Iris pigment epithelial cell (primary cell): ENCODE data around the gene HIPK2.

Experiments used
- DNase-seq: peaks from one replicate; pipeline ENCODE4 v3.0.0-alpha.2; 2011; ENCODE audit warnings: low read depth

The HIPK2 gene

GRCh38 chr7:139715194-139715815 is 62.5 kb downstream of the HIPK2 start:
- no peak for DNase-seq

DNA sequence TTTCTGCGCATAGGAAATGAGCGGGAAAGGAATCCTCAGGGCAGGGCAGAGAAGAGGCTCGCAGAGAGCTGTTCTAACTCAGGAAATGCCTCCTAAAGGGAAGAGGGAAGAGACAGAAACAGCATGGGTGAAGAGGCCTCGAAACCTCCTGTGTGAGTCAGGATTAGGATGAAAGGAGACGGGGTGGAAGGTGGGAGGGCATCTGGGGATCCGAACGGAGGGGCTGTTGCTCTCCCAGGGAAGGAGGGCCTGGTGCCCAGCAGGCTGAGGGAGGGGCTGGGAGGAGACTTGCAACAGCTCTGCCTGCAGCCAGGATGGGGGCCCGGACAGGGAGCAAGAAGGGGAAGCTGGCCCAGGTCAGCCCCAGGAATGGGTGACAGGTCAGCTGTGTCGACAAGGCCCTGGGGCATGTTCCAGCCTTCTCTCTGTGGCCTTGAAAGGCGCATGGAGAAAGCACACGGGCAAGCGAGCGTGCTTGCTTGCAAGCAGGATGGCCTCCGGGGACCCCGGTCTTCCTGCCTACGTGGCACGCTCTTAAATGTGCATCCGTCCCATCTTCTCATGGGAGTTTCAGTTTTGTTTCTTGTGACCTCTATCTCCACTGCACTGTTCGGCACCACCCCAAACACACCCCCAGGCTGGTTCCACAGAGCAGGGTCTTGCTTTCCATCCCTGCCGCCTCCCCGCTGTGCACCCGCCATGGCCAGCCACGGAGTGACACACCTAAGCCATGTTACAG is 63.5 kb downstream of the HIPK2 start:
- DNase-seq: no peak

DNA sequence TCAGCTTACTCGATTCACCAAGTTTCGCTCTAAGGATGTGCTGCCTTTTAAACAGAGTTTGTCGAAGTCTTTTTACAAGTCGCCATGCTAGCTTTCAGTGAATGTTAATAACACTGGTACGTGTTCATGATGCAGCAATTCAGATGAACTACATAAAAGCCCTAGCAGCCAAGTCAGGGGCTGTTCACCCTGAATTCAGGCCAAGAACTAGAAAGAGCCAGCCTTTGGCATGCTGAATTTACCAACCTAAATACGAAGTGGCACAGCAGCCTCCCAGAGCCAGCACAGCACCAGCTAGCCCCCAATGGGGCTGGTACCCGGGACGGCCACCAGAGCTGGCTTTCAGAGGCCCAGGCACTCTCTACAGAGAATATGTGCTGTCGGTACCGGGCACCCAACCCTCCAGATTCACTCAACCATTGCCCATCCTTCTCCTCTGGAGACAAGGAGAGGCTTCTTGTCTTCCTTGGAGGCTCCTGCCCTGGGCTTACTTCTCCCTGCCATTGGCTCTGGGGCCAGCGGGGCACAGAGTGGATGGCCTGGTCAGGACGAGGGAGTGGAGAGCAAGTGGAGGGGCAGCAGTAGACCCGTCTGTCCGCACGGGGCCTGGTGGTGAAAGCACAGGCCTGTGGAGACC is 64.2 kb downstream of the HIPK2 start:
- no peak for DNase-seq

- DNase-seq: no peak
These were observed 64.7 kb downstream of the HIPK2 start for GRCh38 chr7:139713061-139713460.

DNA sequence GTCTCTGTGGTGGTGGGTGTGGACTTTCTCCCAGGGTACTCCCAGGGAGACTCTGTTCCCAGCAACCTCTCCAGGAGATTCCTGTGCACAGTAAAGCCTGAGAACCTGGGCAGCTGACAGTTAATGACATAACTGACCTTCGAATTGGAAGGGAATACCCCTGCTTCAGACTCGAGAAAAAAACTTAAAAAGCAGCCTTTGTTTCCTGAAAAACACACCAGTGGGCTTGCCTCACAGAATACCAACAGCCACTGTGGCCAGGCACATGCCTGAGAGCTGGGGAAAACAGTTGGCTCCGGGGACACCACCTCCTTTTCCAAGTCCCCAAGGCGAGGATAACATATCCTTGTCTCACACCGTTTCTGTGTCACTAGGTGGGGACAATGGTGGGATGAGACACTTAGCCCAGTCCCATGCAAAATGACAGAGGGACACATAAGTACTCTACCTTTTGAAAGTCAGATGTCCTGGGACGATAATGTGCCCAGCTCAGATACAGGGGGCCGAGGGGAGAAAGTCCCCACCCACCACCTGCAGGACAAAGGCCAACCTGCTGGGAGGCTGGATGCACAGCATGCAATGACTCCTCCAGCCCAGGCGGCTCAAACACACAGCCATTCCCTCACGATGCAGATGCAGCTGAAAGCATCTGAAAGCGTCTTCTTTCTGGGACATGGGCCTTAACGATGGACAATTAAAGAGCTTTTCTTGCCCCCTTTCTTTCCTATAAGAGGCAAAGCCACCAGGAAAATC is 65.6 kb downstream of the HIPK2 start:
- no peak for DNase-seq

GRCh38 chr7:139710036-139710435 is 67.8 kb downstream of the HIPK2 start:
- DNase-seq: no peak

DNA sequence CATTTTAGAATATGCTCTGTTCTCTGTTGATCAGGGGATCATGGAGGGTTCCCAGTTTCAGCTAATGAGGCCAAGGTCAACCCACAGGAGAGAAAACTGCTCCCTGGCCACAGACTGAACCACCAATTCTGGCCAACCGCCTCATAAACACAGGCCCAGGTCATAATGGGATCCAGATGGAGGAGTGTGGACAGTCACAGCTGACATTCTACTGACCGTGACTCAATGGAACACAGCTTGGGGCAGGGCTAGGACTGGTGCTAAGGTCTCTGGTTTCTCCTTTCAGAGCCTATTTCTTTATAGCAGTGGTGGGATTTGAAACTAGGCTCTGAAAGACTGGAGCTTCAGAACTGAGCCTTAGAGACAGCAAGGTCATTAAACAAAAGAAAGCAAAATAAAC is 68.3 kb downstream of the HIPK2 start:
- DNase-seq: peak; percentile 81

DNA sequence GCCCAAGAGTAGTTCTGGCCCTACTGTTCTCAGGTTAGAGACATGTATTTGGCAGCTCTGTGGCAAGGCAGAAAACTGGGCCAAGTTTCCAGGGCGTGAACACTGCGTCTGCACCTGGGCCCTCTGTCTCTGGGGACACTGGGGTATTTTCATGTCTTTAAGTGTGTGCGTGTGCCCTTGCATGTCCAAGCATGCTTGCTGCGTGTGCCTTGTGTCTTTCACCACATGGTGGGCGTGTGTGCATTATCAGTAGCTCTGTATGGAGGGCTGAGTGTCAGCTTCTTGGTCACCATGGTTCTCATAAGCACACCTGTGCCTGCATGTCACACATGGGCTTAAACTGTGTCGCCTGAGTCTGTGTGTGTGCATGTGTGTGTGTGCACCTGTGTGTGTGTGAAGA is 69.3 kb downstream of the HIPK2 start:
- DNase-seq: no peak

- DNase-seq: no peak
These were observed 71.0 kb downstream of the HIPK2 start for GRCh38 chr7:139706837-139707236.

DNA sequence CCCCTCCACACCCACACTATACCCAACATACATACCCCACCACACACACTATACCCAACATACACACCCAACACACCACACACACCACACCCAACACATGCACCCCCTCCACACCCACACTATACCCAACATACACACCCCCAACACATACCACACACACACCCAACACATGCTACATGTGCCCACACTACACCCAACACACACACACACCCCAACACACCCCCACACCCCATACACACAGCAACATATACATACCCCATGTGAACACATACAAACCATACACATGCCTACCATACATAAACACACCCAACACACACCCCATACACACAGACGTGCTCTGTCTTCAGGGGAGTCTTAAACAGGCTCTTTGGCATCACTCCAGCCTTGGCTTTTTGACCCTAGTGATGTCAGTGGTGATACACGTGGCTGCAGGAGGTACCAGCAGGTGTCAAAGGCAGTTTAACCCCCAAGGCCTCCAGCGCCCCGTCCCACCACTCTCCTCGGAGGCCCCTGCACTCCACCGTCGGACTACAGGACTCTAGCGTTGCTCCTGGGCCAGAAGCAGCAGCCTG is 73.4 kb downstream of the HIPK2 start:
- no peak for DNase-seq

DNA sequence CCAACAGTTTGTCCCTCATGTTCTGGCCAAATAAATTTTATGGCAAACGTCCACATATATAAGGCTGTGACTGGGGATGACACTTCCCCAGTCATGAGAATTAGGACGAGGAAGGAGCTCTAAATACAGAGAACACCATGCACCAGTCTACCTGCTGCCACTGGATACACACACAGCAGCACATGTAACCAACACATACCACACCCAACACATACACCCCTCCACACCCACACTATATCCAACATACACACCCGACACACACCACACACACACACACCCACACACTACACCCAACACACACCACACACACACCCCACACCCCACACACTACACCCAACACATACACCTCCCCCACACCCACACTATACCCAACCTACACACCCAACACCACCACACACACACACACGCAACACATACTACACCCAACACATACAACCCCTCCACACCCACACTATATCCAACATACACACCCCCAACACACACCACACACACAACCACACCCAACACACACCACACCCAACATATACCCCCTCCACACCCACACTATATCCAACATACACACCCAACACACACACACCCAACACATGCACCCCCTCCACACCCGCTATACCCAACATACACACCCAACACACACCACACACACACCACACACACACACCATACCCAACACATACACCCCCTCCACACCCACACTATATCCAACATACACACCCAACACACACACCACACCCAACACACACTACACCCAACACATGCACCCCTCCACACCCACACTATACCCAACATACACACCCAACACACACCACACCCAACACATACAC is 74.1 kb downstream of the HIPK2 start:
- no peak for DNase-seq

DNA sequence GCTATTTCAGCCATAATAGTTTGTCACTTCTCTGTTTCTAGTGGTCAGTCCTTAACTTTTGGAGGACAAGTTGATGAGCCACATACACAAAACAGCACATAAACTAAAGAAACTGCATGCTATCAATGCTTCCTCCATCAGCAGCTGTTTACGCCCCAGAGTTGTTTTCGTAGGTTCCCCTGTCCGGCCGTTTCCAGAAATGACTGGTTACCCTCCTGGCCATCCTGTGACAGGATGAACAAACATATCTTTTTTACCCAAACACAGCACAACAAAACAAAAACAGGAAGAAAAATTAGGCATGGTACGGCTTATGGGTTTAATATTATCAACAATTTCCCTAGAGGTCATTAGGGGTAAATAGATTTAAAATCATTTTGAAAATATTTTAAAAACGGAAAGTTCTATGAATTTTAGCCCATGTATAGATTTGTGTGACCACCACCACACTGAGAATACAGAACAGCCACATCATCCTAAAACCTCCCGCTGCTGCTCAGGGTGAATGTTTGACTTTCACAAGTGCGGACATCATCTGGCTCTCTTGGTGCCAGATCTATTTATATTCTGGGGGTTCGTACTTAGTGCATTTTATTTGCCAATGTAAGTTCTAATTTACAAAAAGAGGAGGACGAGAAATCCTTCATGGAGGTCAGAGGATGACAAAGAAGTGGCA is 74.8 kb downstream of the HIPK2 start:
- no peak for DNase-seq

DNA sequence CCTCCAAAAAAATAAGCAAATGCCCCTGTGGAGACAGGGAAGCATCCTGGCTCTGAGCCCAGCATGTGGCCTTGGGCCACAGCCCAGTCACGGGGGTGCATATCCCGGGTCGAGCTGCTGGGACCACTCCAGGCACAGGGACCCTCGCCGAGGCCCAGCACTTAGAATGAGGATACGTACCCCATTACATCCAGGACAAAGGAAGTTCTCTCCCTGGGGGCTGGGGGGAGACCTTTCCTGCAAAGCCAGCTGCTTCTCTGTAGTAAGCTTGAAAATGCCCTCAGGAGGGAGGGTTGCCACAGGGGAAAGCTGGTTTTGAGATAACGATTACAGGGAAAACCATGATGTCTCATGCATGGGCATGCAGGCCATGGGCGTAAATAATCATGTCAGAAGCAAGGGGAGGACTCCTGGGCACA is 75.5 kb downstream of the HIPK2 start:
- DNase-seq: no peak

- no peak for DNase-seq
These were observed 75.9 kb downstream of the HIPK2 start for GRCh38 chr7:139701908-139702307.

- no peak for DNase-seq
These were observed 77.1 kb downstream of the HIPK2 start for GRCh38 chr7:139700505-139701235.

DNA sequence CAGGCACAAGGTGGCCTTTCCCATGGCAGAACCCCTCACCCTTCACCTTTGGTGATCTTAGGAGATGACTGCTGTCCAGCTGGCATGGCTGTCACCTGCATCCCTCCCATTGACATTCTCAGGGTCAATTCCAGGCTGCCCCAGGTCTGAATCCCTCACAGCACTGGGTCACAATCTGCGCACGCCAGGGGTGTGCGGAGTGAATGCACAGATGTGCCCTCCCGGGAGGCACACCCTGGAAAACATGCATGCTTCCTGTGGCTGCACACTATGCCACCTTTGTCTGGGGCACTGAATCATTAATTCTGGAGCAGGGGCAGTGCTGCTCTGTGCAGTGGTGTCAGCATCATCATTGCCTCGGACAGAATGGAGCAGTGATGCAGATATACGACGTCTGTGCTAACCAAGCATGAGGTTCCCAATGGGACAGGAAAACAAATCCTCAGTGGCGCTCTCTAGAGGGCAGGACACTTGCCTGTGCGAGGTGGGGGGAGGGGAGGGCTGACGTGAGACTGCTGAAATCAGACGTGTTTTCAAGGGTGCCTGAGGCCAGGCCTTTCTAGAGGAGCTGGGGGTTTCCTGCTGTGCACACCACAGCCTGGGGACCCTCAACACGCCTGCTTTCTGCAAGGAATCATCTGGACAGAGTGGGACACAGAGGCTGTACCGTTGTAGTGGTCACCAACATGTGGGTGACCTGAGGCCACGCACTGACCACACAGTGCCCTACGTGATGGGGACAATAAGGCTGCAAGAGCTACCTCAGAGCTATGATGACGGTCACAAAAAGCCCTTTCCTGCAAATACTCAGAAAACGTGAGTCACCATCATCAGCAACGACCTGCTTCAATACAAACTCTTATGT is 77.9 kb downstream of the HIPK2 start:
- no peak for DNase-seq

DNA sequence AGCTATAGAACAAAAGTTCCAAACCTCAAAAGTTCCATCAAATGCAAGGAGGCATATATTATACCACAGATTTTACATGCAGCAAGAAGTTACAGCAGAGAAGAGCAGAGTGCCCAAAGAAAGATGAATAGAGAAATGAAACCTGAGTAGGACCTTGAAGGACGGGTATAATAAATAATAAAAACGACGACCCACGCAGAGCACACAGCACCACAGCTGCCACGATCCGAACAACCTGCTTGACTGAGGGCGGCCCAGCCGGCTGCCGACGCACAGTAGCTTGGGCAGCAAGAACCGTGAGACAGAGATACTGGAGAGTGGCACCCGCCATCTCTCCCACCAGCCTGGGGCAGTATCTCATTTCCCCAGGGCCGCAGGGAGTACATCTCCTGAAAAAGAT is 79.0 kb downstream of the HIPK2 start:
- no peak for DNase-seq

GRCh38 chr7:139698278-139698677 is 79.5 kb downstream of the HIPK2 start:
- no peak for DNase-seq

DNA sequence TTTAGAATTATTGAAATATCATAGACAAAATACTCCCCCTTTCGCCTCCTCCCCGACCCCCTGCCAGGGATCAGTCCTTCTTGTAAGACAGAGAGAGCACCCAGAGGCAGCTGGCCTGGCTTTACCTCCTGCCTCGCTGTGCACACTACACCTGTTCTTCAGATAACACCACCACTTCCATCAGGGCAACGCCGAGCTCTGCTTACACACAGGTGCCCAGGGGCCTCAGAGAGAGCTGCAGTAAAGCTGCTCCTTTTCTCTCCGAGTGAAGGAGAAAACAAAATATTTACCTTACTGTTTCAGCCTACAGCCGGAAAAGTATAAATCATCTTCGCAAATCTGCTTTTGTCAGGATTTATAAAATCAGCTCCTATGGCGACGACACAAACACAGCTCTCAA is 80.7 kb downstream of the HIPK2 start:
- DNase-seq: no peak
